Activated effector memory CD4-positive, alpha-beta T cell treated with anti-CD3 and anti-CD28 coated beads, Interleukin-2, amount 50 U/mL, for 16 hours (primary cell): ENCODE results near the gene KIF6.

ENCODE experiments used
- DNase-seq: peaks from one replicate; pipeline ENCODE4 v3.0.0-alpha.2; 2020

The KIF6 gene

GRCh38 chr6:39590871-39591393 lies 134.3 kb downstream of the KIF6 start:
- no peak for DNase-seq

DNA sequence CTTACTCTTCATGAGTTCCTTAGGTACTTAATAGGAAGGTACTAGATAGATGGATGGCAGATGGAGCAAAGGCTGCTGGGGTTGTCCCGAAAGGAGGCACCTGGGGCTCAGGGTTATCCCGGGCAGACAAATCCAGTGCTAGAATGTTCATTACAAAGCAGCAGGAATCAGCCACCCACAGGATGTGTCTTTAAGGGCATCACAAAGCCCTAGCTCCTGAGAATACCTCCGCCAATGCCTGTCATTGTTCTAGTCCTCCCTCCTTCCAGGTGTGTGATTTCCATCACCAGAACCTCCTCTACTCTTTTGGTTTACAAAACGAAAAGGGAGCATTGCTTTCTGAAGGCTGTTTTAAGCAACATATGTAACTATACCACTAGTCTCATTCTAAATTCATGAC lies 138.1 kb downstream of the KIF6 start:
- DNase-seq: no peak

- DNase-seq: no peak
These were observed 139.6 kb downstream of the KIF6 start for GRCh38 chr6:39585641-39586040.

GRCh38 chr6:39577446-39578165 lies 147.6 kb downstream of the KIF6 start:
- DNase-seq: no peak

- no peak for DNase-seq
These were observed 148.5 kb downstream of the KIF6 start for GRCh38 chr6:39576556-39577303.

GRCh38 chr6:39574991-39575390 lies 150.2 kb downstream of the KIF6 start:
- no peak for DNase-seq

GRCh38 chr6:39573541-39573940 lies 151.7 kb downstream of the KIF6 start:
- DNase-seq: no peak

DNA sequence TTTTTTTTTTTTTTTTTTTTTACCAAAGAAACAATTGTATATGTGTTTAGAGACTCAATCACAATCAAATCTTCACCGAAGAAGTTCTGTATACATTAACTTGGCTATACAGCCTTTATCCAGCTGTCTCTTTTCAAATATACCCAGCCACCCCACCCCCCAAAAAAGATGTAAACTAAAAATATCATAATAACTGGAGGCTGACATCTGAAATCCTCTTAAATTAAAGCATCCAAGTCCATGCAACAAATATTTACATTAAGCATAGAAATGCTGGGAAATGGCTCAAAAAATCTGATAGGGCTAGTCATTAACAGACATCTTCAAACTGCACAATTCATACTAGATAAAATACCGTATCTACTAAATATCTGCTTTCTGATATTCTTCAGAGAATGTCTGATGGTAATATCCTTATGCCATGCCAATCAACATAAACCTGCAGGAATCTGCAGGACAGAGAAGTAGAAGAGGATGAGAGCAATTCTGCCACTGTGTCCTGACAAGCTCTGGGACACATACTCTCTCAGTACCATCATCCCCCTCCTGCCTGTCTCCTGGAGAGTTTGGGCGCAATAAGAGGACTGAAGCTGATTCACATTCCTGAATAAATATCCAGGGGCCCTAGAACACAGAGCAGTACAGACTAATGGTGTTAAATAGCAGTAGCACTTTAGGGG lies 152.4 kb downstream of the KIF6 start:
- no peak for DNase-seq

DNA sequence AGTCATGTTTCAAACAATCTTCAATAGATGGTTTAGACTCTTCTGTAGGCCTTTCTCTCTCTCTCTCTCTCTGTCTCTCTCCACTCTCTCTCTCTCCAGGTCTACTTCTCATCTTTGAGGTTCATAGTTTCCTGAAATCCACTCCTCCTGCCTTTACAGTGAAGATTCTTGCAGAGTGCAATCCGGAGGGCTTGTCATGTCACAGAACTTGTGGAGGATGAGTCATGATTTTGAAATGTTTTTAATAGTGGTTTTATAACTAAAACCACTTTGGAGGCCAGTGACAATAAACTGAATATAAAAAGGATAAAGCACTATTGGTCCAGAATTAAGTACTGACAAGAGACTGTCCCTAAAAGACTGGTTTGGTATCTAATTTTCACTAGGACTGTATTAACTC lies 156.3 kb downstream of the KIF6 start:
- no peak for DNase-seq

- DNase-seq: no peak
These were observed 158.1 kb downstream of the KIF6 start for GRCh38 chr6:39567091-39567490.

- DNase-seq: no peak
These were observed 158.8 kb downstream of the KIF6 start for GRCh38 chr6:39566456-39566855.

GRCh38 chr6:39565956-39566355 lies 159.3 kb downstream of the KIF6 start:
- DNase-seq: no peak

DNA sequence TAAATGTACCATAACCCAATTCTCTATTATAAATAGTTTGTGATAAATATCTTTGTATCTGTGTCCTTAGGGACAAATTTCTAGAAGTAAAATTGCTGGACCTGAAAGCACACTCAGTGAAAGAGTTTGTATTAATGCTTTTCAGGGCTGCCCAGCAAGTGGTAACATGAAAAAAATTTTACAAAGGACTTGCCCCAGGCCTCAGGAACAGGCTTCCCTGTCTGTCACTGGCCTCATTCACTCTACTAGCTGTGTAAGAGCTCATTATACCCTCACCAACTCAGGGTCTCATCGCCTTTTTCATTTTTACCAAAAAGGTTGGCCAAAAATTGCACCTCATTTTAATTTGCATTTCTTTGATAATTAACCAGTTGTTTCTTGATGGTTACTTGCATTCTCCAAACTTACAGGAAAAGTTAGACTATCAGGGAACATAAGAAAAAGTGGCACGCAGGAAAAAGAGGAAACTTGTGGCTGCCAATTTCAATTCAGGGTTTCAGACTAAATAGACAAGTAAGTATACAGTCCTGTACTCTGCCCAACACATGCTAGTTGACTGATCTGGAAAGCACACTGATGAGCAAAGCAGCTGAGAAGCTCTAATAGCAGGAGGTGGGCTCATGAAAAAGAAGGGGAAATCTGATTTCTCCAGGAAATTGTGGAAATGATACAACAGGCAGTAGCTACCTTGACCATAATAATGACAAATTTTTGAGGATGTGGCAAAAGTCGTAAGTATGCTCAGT lies 161.5 kb downstream of the KIF6 start:
- no peak for DNase-seq

DNA sequence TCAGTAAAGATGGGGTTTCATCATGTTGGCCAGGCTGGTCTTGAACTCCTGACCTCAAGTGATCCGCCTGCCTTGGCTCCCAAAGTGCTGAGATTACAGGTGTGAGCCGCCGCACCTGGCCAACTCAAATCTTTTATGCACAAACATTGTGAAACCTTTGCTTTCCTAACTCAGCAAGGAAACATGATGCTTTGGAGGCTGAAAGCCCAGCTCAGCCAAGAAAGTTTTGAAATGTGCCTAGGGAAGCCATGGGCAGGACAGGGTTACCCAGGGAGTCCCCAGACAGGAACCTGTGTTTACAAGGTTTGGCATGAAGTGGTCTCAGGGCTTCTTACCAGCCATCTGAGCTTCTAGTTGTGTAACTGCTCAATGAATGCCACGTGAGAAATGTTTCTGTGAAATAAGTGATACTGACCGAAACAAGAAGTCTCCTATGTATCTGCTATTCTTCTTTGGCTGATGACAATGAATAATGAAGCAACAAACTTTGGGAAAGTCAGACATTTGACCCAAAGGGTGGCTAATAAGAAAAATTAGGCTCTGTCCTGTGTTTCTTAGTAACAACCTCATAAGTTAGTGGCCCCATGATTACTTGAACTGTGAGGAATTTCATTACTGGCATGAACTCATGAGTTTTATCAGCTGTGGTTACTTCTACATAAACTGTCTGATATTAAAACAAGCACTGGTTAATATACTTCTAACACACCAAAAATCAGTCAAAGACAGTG lies 163.5 kb downstream of the KIF6 start:
- DNase-seq: no peak

DNA sequence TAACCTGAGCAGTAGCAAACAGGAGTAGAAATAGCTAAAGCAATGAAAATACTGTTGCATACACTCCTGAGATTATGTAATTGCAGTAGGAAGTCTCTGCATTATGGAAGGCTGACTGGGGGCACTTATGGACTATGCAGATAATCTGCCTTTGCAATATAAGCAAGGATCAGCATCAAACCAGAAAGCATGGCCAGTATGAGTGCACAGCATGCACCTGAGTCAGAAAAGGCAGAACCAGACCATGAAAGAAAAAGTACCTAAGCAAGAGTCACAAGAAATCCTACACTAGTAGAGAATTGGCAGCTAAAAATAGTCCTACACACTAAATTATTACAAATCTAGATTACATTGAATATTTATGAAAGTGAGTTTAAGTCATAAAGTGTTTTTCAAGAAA lies 164.3 kb downstream of the KIF6 start:
- no peak for DNase-seq

GRCh38 chr6:39558591-39559190 lies 166.5 kb downstream of the KIF6 start:
- no peak for DNase-seq

GRCh38 chr6:39558079-39558478 lies 167.1 kb downstream of the KIF6 start:
- DNase-seq: no peak

GRCh38 chr6:39555136-39555535 lies 170.1 kb downstream of the KIF6 start:
- no peak for DNase-seq

- DNase-seq: no peak
These were observed 171.1 kb downstream of the KIF6 start for GRCh38 chr6:39553860-39554802.

GRCh38 chr6:39553029-39553428 lies 172.2 kb downstream of the KIF6 start:
- no peak for DNase-seq

- no peak for DNase-seq
These were observed 175.0 kb downstream of the KIF6 start for GRCh38 chr6:39550191-39550590.
